Tibial nerve (tissue), 4 donors: ENCODE data around the gene NFKB1. TPM values are rescaled to one million over a fixed set of nuclear protein-coding genes. Genes with fewer than 3 reads are reported as not detected.

Source experiments
- DNase-seq, 2 donors: peaks; one replicate each; pipeline ENCODE4 v3.0.0-alpha.2; 2019; ENCODE audit warnings: low spot score in 2 of 2
- H3K27ac ChIP-seq, 4 donors: fragments of 200-600 bp; sonication (generic) in 3 of 4; one replicate each; pipeline ENCODE4 v1.5.1; 2017 to 2019; ENCODE audit warnings: mild to moderate bottlenecking in 1 of 4
- H3K27me3 ChIP-seq, 2 donors: fragments of 200-600 bp; sonication (generic) in 1 of 2; one replicate each; pipeline versions ENCODE4 v1.5.1 to v1.6.0; 2017 to 2019
- H3K36me3 ChIP-seq, 3 donors: fragments of 200-600 bp; sonication (generic); one replicate each; pipeline ENCODE4 v1.5.1; 2018 to 2019
- H3K4me1 ChIP-seq, 4 donors: fragments of 200-600 bp; sonication (generic) in 3 of 4; one replicate each; pipeline ENCODE4 v1.5.1; 2017 to 2019
- H3K4me3 ChIP-seq, 4 donors: fragments of 200-600 bp; sonication (generic) in 3 of 4; one replicate each; pipeline ENCODE4 v1.5.1; 2017 to 2019; ENCODE audit warnings: mild to moderate bottlenecking in 1 of 4, moderate library complexity in 1 of 4
- H3K9me3 ChIP-seq, 4 donors: fragments of 200-600 bp; sonication (generic) in 3 of 4; one replicate each; pipeline ENCODE4 v1.5.1; 2017 to 2019
- EP300 ChIP-seq, 2 donors: sonication (generic); formaldehyde crosslinking; IDR thresholded peaks; one replicate each; pipeline ENCODE4 v1.6.1; 2017; ENCODE audit warnings: antibody characterized with exemption in 2 of 2, mild to moderate bottlenecking in 1 of 2
- POLR2A ChIP-seq, 2 donors: fragments of 450-650 bp; IDR thresholded peaks; one replicate each; pipeline ENCODE4 v1.6.1; 2017; ENCODE audit warnings: antibody characterized with exemption in 2 of 2, mild to moderate bottlenecking in 2 of 2, moderate library complexity in 2 of 2
- WGBS, 2 donors: methylation state at CpG; one replicate each; pipeline ENCODE4 v1.1.5; 2018; 5-methylcytosine and 5-hydroxymethylcytosine counted together
- total RNA-seq, 4 donors: library from RNA; depleted of rRNA; stranded (reverse); fragments of >200 nt; gene quantifications; one replicate each; pipeline ENCODE4 v1.1.0, GENCODE V29; 2016
- TF ChIP-seq, protein P1 (sequence below), 5 experiments: fragments of 200-600 bp in 3 of 5; fragments of 450-650 bp in 2 of 5; sonication (generic) in 3 of 5; IDR thresholded peaks; one replicate each; pipeline ENCODE4 v1.5.1; 2016 to 2019; ENCODE audit warnings: antibody characterized with exemption in 5 of 5, mild to moderate bottlenecking in 3 of 5, moderate library complexity in 2 of 5

The NFKB1 gene
- total RNA-seq, 4 donors from 2014 or later = 21.6 to 44.8 (median 28.3) TPM

DNA sequence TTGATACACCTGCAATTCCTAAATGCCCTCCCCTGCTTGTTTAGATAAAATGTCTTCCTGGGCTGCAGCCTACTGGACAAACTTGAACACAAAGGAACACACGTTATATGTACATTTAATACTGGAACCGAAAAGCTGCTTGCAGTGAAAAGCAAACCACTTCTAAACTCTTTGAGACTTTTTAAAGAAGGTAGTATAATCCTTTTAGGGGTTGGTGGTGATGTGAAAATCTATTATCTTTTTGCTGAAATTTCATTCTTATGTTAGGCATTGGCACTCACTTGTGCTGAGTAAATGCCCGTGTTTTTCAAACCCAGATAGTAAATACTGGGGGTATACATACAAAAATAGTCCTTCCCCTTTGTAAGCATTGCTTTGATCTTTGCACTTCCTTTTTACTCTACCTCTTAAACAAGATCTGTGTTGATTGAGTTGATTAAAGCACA lies 2.2 kb downstream of the NFKB1 start:
- H3K4me3 ChIP-seq = peak overlapping the region in 1 of 4 donors; percentile 81
- DNase-seq = no peak
- H3K27ac ChIP-seq = peak overlapping the region; percentile 96 to 99 (median 98)
- H3K9me3 ChIP-seq = no peaks in the 10 kb centered on the region
- no peaks in the 10 kb centered on the region for H3K36me3 ChIP-seq
- TF ChIP-seq POLR2A (IDR thresholded peaks at IDR 0.05) (no peak), EP300 (IDR thresholded peaks at IDR 0.05) (no peak)
- TF ChIP-seq, protein P1, sequence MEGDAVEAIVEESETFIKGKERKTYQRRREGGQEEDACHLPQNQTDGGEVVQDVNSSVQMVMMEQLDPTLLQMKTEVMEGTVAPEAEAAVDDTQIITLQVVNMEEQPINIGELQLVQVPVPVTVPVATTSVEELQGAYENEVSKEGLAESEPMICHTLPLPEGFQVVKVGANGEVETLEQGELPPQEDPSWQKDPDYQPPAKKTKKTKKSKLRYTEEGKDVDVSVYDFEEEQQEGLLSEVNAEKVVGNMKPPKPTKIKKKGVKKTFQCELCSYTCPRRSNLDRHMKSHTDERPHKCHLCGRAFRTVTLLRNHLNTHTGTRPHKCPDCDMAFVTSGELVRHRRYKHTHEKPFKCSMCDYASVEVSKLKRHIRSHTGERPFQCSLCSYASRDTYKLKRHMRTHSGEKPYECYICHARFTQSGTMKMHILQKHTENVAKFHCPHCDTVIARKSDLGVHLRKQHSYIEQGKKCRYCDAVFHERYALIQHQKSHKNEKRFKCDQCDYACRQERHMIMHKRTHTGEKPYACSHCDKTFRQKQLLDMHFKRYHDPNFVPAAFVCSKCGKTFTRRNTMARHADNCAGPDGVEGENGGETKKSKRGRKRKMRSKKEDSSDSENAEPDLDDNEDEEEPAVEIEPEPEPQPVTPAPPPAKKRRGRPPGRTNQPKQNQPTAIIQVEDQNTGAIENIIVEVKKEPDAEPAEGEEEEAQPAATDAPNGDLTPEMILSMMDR (IDR thresholded peaks at IDR 0.05) = no peak
- no peaks in the 10 kb centered on the region for H3K27me3 ChIP-seq
- peaks cover 0 to 69% (median 26%) of the 10 kb centered on the region in 4 donors for H3K4me1 ChIP-seq
- 22 to 33% methylated on average over 3 of the region's 3 CpGs for whole genome bisulfite sequencing, 2 donors

DNA sequence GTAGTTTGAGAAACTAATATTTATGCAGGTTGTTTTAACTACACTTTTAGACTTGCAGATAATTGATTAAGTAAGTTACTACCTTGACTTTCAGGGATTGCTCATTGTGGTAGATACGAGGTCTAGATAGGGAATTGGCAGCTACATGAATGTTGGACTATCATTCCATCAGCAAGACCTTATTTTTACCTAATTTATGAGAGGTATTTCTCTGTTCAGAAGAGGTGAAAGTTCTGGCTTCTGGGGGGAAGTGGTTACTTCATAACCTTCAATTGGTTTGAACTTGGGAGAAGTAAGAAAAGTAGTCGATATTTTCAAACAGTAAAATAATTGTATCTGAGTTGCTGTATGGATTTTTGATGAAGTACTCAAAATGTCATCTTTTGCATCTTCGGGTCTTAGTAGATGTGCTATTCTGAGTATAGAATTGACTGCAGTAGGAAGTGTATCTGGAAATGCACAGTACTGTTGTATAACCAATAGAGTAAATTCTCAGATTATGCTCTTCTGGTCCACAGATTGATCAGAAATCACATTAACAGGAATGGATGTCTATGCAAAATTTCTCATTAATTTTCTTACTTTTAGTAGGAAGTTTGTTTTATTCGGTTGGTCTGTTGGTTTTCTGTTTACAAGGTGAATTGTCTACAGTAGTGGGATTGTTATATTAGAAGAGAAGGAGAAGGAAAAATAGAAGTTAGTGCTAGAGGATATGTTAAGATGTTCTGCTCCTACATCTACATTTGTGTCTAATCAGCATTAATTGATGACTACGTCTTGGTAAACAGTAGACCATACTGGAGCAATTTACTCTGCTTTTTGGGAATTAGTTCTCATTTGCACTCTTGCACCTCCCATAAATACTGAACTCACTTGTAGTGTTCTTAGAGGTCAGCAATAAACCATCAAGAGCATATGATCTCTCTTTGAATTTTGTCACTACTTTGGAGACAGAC lies 3.0 kb downstream of the NFKB1 start:
- peaks cover 0 to 75% (median 28%) of the 10 kb centered on the region in 4 donors for H3K4me1 ChIP-seq

DNA sequence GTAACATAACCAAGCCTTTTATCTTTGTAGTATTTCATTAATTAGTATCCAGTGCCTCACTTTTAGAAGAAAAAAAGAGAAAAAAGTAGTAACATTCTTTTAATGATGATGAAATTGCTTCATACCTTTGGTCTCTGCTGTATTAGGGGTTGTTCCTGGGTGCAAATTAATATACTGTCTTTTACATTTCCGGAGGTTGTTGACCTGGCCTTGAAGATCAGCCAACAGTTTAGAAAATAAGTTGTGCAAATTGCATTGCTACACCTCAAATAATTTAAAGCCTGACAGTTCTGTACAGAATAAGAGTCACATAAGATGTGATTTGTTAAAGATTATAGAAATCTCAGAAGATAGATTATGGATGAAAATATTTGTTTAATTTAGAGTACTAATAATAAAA lies 3.8 kb downstream of the NFKB1 start:
- H3K4me1 ChIP-seq = peaks cover 0 to 75% (median 31%) of the 10 kb centered on the region in 4 donors
- H3K27ac ChIP-seq = peak overlapping the region in 2 of 4 donors; percentile 96 to 99
- no peaks in the 10 kb centered on the region for H3K36me3 ChIP-seq
- 39 to 41% methylated on average over 1 of the region's 1 CpG for WGBS, 2 donors
- no peak overlapping the region for H3K4me3 ChIP-seq
- H3K27me3 ChIP-seq = no peaks in the 10 kb centered on the region
- no peak for TF ChIP-seq POLR2A (IDR thresholded peaks at IDR 0.05)
- no peak for TF ChIP-seq EP300 (IDR thresholded peaks at IDR 0.05)
- TF ChIP-seq, protein P1 (IDR thresholded peaks at IDR 0.05) = no peak
- no peak for DNase-seq
- H3K9me3 ChIP-seq = no peaks in the 10 kb centered on the region

More for the DNA sequence above, 3.0 kb downstream of the NFKB1 start:
- TF ChIP-seq, protein P1 (IDR thresholded peaks at IDR 0.05) = no peak
- TF ChIP-seq POLR2A (IDR thresholded peaks at IDR 0.05) (no peak), EP300 (IDR thresholded peaks at IDR 0.05) (no peak)
- no peaks in the 10 kb centered on the region for H3K36me3 ChIP-seq
- no peaks in the 10 kb centered on the region for H3K9me3 ChIP-seq
- H3K27ac ChIP-seq = peak overlapping the region; percentile 96 to 99 (median 98)
- peak overlapping the region in 1 of 4 donors; percentile 81 for H3K4me3 ChIP-seq
- 46 to 53% methylated on average over 5 of the region's 5 CpGs for WGBS, 2 donors
- DNase-seq = no peak
- H3K27me3 ChIP-seq = no peaks in the 10 kb centered on the region

DNA sequence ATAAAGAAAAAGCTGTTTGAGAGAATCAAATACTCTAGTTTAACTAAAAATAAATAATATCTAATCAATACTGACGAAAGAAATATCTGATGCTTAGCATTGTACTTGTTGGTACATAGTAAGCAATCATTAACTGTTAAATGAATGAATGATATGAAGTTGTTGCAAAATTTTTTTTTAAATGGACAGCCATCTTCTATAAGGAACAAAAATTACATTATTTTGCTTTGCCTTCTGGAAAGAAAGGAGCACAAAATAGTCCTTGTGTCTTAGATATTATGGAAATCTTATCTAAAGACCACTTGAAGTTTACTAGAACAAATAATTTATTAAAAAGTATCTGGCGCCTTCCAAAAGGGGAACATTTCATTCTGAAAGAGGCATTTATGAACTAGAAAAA lies 4.5 kb downstream of the NFKB1 start:
- Histone ChIP-seq H3K27me3 (no peaks in the 10 kb centered on the region), H3K4me1 (peaks cover 0 to 70% (median 28%) of the 10 kb centered on the region in 4 donors), H3K9me3 (no peaks in the 10 kb centered on the region), H3K4me3 (no peak overlapping the region), H3K27ac (peak overlapping the region in 3 of 4 donors; percentile 23 to 99 (median 96)), H3K36me3 (no peaks in the 10 kb centered on the region)
- no peak for DNase-seq
- WGBS, 2 donors = 49 to 51% methylated on average over 2 of the region's 2 CpGs
- no peak for TF ChIP-seq POLR2A (IDR thresholded peaks at IDR 0.05)

DNA sequence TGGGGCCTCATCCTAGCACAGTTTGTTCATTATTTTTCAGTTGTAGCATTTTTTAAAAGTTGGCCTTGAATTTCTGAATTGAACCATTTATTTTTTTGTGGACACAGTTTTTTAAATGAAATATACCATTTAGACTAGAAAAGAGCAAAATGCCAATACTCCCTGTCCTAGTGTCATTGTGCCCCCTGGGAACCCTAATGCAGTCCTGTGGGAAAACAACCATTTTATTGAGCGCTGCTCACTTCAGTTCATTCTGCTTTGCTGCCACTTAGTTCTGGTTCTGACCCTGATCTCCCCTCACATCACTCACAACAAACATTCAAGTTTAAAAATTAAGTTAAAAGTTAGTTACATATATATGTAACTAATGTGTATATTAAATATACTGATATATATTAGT lies 5.4 kb downstream of the NFKB1 start:
- Histone ChIP-seq H3K27ac (peak overlapping the region in 3 of 4 donors; percentile 23 to 99 (median 96)), H3K9me3 (no peaks in the 10 kb centered on the region), H3K4me1 (peaks cover 0 to 78% (median 28%) of the 10 kb centered on the region in 4 donors), H3K27me3 (no peaks in the 10 kb centered on the region), H3K36me3 (no peaks in the 10 kb centered on the region), H3K4me3 (no peak overlapping the region)
- TF ChIP-seq, protein P1 (IDR thresholded peaks at IDR 0.05) = no peak
- no peak for TF ChIP-seq EP300 (IDR thresholded peaks at IDR 0.05)
- TF ChIP-seq POLR2A (IDR thresholded peaks at IDR 0.05) = no peak
- 54 to 56% methylated on average over 1 of the region's 1 CpG for WGBS, 2 donors
- no peak for DNase-seq
